CD14-positive monocyte (primary cell): ENCODE data around the gene EXD3. TPM values are rescaled to one million over a fixed set of nuclear protein-coding genes. Genes with fewer than 3 reads are reported as not detected.

Experiments used
- DNase-seq, 3 donors: peaks; one replicate each; pipeline ENCODE4 v3.0.0-alpha.2; 2011 to 2022
- H2AFZ ChIP-seq: 2 replicates; pipeline ENCODE4 v1.6.0; 2012; ENCODE audit warnings: mild to moderate bottlenecking, low read depth, low read length, inconsistent platforms; ENCODE audit not compliant: insufficient read depth, poor library complexity, severe bottlenecking
- H3K27ac ChIP-seq, 2 donors: 1 replicate in 1 of 2; 2 replicates in 1 of 2; pipeline ENCODE4 v1.5.1; 2012 to 2013; ENCODE audit warnings: low read length in 2 of 2, control low read depth in 1 of 2, inconsistent platforms in 1 of 2, low read depth in 1 of 2, mild to moderate bottlenecking in 1 of 2
- H3K27me3 ChIP-seq, 2 donors: one replicate each; pipeline versions ENCODE4 v1.6.0 to v1.6.1; 2011 to 2013; ENCODE audit warnings: low read length in 2 of 2; ENCODE audit not compliant: control insufficient read depth in 2 of 2, insufficient read depth in 2 of 2
- H3K36me3 ChIP-seq, 2 donors: replicated peaks in 1 of 2; 1 replicate in 1 of 2; 2 replicates in 1 of 2; pipeline versions ENCODE4 v1.5.1 to v1.6.1; 2012 to 2013; ENCODE audit warnings: low read length in 2 of 2, control low read depth in 1 of 2, inconsistent platforms in 1 of 2, mild to moderate bottlenecking in 1 of 2; ENCODE audit not compliant: insufficient read depth in 2 of 2, control insufficient read depth in 1 of 2
- H3K4me1 ChIP-seq, 2 donors: 1 replicate in 1 of 2; 2 replicates in 1 of 2; pipeline versions ENCODE4 v1.5.1 to v1.6.1; 2012 to 2013; ENCODE audit warnings: low read length in 2 of 2, control low read depth in 1 of 2, inconsistent platforms in 1 of 2, mild to moderate bottlenecking in 1 of 2, moderate library complexity in 1 of 2; ENCODE audit not compliant: insufficient read depth in 2 of 2, control insufficient read depth in 1 of 2
- H3K4me2 ChIP-seq: replicated peaks from 2 replicates; pipeline ENCODE3; 2012; ENCODE audit warnings: low read length, moderate library complexity, mild to moderate bottlenecking; ENCODE audit not compliant: poor library complexity, severe bottlenecking; ENCODE audit errors: extremely low read depth
- H3K4me3 ChIP-seq, 3 experiments: fragments of 200-600 bp in 1 of 3; sonication (generic) in 1 of 3; replicated peaks in 1 of 3; 1 replicate in 2 of 3; 2 replicates in 1 of 3; pipeline ENCODE4 v1.5.1; 2011 to 2013; ENCODE audit warnings: low read length in 3 of 3, mild to moderate bottlenecking in 3 of 3, control low read depth in 2 of 3, low read depth in 2 of 3, inconsistent platforms in 1 of 3, moderate library complexity in 1 of 3
- H3K79me2 ChIP-seq: 2 replicates; pipeline ENCODE4 v1.6.0; 2012; ENCODE audit warnings: mild to moderate bottlenecking, control low read depth, inconsistent platforms, low read length, moderate library complexity; ENCODE audit not compliant: insufficient read depth
- H3K9ac ChIP-seq: 2 replicates; pipeline ENCODE4 v1.6.0; 2017; ENCODE audit warnings: low read length, mild to moderate bottlenecking; ENCODE audit not compliant: insufficient read depth, poor library complexity, severe bottlenecking
- H3K9me3 ChIP-seq, 2 donors: replicated peaks in 1 of 2; 1 replicate in 1 of 2; 2 replicates in 1 of 2; pipeline versions ENCODE4 v1.5.1 to v1.6.1; 2012 to 2013; ENCODE audit warnings: low read length in 2 of 2, control low read depth in 1 of 2; ENCODE audit not compliant: control insufficient read depth in 1 of 2, insufficient read depth in 1 of 2
- H4K20me1 ChIP-seq: 2 replicates; pipeline ENCODE4 v1.6.0; 2012; ENCODE audit warnings: mild to moderate bottlenecking, low read length, control low read depth, moderate library complexity; ENCODE audit not compliant: insufficient read depth
- H3K27ac Mint-ChIP-seq, 7 donors: one replicate each; pipeline ENCODE4 v1.8.0; 2020; ENCODE audit warnings: mild to moderate bottlenecking in 7 of 7, mixed read lengths in 7 of 7, moderate library complexity in 6 of 7, inconsistent platforms in 2 of 7
- H3K27me3 Mint-ChIP-seq, 3 donors: one replicate each; pipeline ENCODE4 v1.8.0; 2021 to 2022; ENCODE audit warnings: low read depth in 3 of 3, mild to moderate bottlenecking in 3 of 3, mixed read lengths in 3 of 3, moderate library complexity in 3 of 3, inconsistent platforms in 1 of 3
- H3K36me3 Mint-ChIP-seq, 2 donors: one replicate each; pipeline ENCODE4 v1.8.0; 2020; ENCODE audit warnings: mixed read lengths in 2 of 2, inconsistent platforms in 1 of 2, mild to moderate bottlenecking in 1 of 2
- H3K4me1 Mint-ChIP-seq: one replicate; pipeline ENCODE4 v1.8.0; 2020; ENCODE audit warnings: mild to moderate bottlenecking, mixed read lengths
- H3K4me3 Mint-ChIP-seq, 2 donors: one replicate each; pipeline ENCODE4 v1.8.0; 2020; ENCODE audit warnings: mild to moderate bottlenecking in 2 of 2, mixed read lengths in 2 of 2, moderate library complexity in 1 of 2
- H3K9me3 Mint-ChIP-seq, 7 donors: one replicate each; pipeline ENCODE4 v1.8.0; 2020 to 2022; ENCODE audit warnings: mixed read lengths in 7 of 7, mild to moderate bottlenecking in 6 of 7, moderate library complexity in 6 of 7, inconsistent platforms in 2 of 7
- CTCF ChIP-seq: fragments of 200-600 bp; IDR thresholded peaks from one replicate; pipeline ENCODE4 v1.8.0; 2022; ENCODE audit warnings: antibody characterized with exemption, mild to moderate bottlenecking
- WGBS: methylation state at CpG from one replicate; pipeline ENCODE4 v1.1.5; 2013; ENCODE audit warnings: missing lambda C conversion rate; ENCODE audit not compliant: insufficient coverage; 5-methylcytosine and 5-hydroxymethylcytosine counted together
- intact Hi-C, 2 donors: fragments of 100-400 bp; cut with micrococcal nuclease; formaldehyde crosslinking; loops; one replicate each; pipeline versions ENCODE4 v1.15.0 to v1.15.1; 2023
- polyA plus RNA-seq, 3 donors: library from polyadenylated mRNA; depleted of rRNA in 1 of 3; unstranded in 2 of 3; stranded (reverse) in 1 of 3; fragments of 300-500 nt in 2 of 3; fragments of >200 nt in 1 of 3; fragmentation: Illumina TruSeq in 2 of 3; gene quantifications; 1 replicate in 2 of 3; 2 replicates in 1 of 3; pipeline ENCODE4 v1.2.3, GENCODE V29; 2012 to 2021

The EXD3 gene
- polyA plus RNA-seq, 3 donors: 2.0 to 10.8 (median 3.0) TPM

GRCh38 chr9:137397675-137398423, 25.1 kb downstream of the EXD3 start:
- no peak for DNase-seq
- no peaks in the 10 kb centered on the region for H3K27me3 ChIP-seq
- peaks cover 12 to 15% of the 10 kb centered on the region in 2 donors for H3K4me1 ChIP-seq
- no peak overlapping the region for H3K9ac ChIP-seq
- Mint-ChIP-seq H3K4me3 (no peak overlapping the region), H3K9me3 (peaks cover 18 to 35% (median 26%) of the 10 kb centered on the region in 7 donors), H3K27ac (peak overlapping the region in 5 of 7 donors; percentile 1 to 80 (median 45)), H3K36me3 (peaks cover 15 to 20% of the 10 kb centered on the region in 2 donors), H3K4me1 (peaks cover 17% of the 10 kb centered on the region), H3K27me3 (peaks cover 0 to 5% (median 3%) of the 10 kb centered on the region in 3 donors)
- WGBS: 96% methylated on average over 17 of the region's 20 CpGs
- H3K9me3 ChIP-seq: peaks cover 7 to 28% of the 10 kb centered on the region in 2 donors
- H3K36me3 ChIP-seq: no peaks in the 10 kb centered on the region
- no peak overlapping the region for H3K4me3 ChIP-seq
- no peak overlapping the region for H2AFZ ChIP-seq
- intact Hi-C loops: no loop called here
- no peaks in the 10 kb centered on the region for H4K20me1 ChIP-seq
- H3K27ac ChIP-seq: no peak overlapping the region
- no peak overlapping the region for H3K4me2 ChIP-seq
- no peak for TF ChIP-seq CTCF
- no peaks in the 10 kb centered on the region for H3K79me2 ChIP-seq

- no peak for DNase-seq
- Histone ChIP-seq H3K4me3 (no peak overlapping the region), H3K4me2 (no peak overlapping the region), H3K27ac (no peak overlapping the region), H3K9ac (no peak overlapping the region), H3K79me2 (no peaks in the 10 kb centered on the region), H3K9me3 (peaks cover 0 to 20% of the 10 kb centered on the region in 2 donors), H3K4me1 (peaks cover 12 to 15% of the 10 kb centered on the region in 2 donors), H2AFZ (no peak overlapping the region), H3K36me3 (peaks cover 5 to 10% of the 10 kb centered on the region in 2 donors), H4K20me1 (no peaks in the 10 kb centered on the region), H3K27me3 (no peaks in the 10 kb centered on the region)
- Mint-ChIP-seq H3K27ac (peak overlapping the region in 3 of 7 donors; percentile 45 to 78 (median 56)), H3K27me3 (peaks cover 0 to 3% (median 2%) of the 10 kb centered on the region in 3 donors), H3K4me1 (peaks cover 13% of the 10 kb centered on the region), H3K36me3 (peaks cover 8 to 19% of the 10 kb centered on the region in 2 donors), H3K9me3 (peaks cover 10 to 24% (median 17%) of the 10 kb centered on the region in 7 donors), H3K4me3 (no peak overlapping the region)
- intact Hi-C loops: no loop called here
- WGBS: 91% methylated on average over 21 of the region's 26 CpGs
- no peak for TF ChIP-seq CTCF
Measured at GRCh38 chr9:137396634-137397367, 26.2 kb downstream of the EXD3 start.
